ENCODE data around the gene PKNOX2.

- no peak for TF ChIP-seq EGR1 (IDR thresholded peaks at IDR 0.05; ENCODE audit: low read depth in 2 of 2)
- no peak for TF ChIP-seq ZBTB33 (IDR thresholded peaks at IDR 0.05)
- no peak for TF ChIP-seq CTCF (IDR thresholded peaks at IDR 0.05; ENCODE audit: low read depth, low read length, missing input control)
- no peak for TF ChIP-seq JUND (IDR thresholded peaks at IDR 0.05)
- no peak for TF ChIP-seq YY1 (IDR thresholded peaks at IDR 0.05)
- TF ChIP-seq RAD21 (IDR thresholded peaks at IDR 0.05): no peak
- TF ChIP-seq, protein P1, sequence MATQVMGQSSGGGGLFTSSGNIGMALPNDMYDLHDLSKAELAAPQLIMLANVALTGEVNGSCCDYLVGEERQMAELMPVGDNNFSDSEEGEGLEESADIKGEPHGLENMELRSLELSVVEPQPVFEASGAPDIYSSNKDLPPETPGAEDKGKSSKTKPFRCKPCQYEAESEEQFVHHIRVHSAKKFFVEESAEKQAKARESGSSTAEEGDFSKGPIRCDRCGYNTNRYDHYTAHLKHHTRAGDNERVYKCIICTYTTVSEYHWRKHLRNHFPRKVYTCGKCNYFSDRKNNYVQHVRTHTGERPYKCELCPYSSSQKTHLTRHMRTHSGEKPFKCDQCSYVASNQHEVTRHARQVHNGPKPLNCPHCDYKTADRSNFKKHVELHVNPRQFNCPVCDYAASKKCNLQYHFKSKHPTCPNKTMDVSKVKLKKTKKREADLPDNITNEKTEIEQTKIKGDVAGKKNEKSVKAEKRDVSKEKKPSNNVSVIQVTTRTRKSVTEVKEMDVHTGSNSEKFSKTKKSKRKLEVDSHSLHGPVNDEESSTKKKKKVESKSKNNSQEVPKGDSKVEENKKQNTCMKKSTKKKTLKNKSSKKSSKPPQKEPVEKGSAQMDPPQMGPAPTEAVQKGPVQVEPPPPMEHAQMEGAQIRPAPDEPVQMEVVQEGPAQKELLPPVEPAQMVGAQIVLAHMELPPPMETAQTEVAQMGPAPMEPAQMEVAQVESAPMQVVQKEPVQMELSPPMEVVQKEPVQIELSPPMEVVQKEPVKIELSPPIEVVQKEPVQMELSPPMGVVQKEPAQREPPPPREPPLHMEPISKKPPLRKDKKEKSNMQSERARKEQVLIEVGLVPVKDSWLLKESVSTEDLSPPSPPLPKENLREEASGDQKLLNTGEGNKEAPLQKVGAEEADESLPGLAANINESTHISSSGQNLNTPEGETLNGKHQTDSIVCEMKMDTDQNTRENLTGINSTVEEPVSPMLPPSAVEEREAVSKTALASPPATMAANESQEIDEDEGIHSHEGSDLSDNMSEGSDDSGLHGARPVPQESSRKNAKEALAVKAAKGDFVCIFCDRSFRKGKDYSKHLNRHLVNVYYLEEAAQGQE (IDR thresholded peaks at IDR 0.05): no peak
- no peak for TF ChIP-seq TAF1 (conservative IDR thresholded peaks at IDR 0.05)
- TF ChIP-seq HNF4G (IDR thresholded peaks at IDR 0.05): no peak
- TF ChIP-seq GABPA (IDR thresholded peaks at IDR 0.05 in 1 of 2, conservative IDR thresholded peaks at IDR 0.05 in 1 of 2): no peak
- TF ChIP-seq SP1 (IDR thresholded peaks at IDR 0.05): no peak
- TF ChIP-seq HNF4A (conservative IDR thresholded peaks at IDR 0.05): no peak
Measured at GRCh38 chr11:125200441-125200840, 35.9 kb downstream of the PKNOX2 start.
